ENCODE data around the gene TMPRSS7. TPM values are rescaled to one million over a fixed set of nuclear protein-coding genes. Genes with fewer than 3 reads are reported as not detected.
"Not testable (repeated sequence)": the region's sequence is repeated elsewhere in the genome, so short reads cannot be mapped to it uniquely, and the experiment has no call there.

Gene TMPRSS7
- total RNA-seq, 1 donor from 2014 or later: not detected

GRCh38 chr3:112011376-112011940 lies 23.1 kb upstream of the TMPRSS7 start:
- intact Hi-C loops (cut with DNase I): no loop called here

GRCh38 chr3:112012205-112012992 lies 22.1 kb upstream of the TMPRSS7 start:
- intact Hi-C loops (cut with DNase I): loop anchor here (2.0 kb wide), 1 partner anchor 24 kb away; no protein-coding TSS in a partner anchor
- no peak for DNase-seq (ENCODE audit: low spot score)

More at GRCh38 chr3:112011376-112011940, 23.1 kb upstream of the TMPRSS7 start:
- no peak for DNase-seq (ENCODE audit: low spot score)

- DNase-seq (ENCODE audit: low spot score): peak; percentile 83
Measured at GRCh38 chr3:112013058-112013783, 21.3 kb upstream of the TMPRSS7 start.

GRCh38 chr3:112013784-112014143 lies 20.8 kb upstream of the TMPRSS7 start:
- no peak for DNase-seq (ENCODE audit: low spot score)
- intact Hi-C loops (cut with DNase I): loop anchor here (2.0 kb wide), 1 partner anchor 25 kb away; no protein-coding TSS in a partner anchor

More at GRCh38 chr3:112013058-112013783, 21.3 kb upstream of the TMPRSS7 start:
- intact Hi-C loops (cut with DNase I): loop anchor here (2.0 kb wide), 1 partner anchor 24 kb away; no protein-coding TSS in a partner anchor

- intact Hi-C loops (cut with DNase I): no loop called here
- DNase-seq (ENCODE audit: low spot score): no peak
Measured at GRCh38 chr3:112017091-112017490, 17.4 kb upstream of the TMPRSS7 start.

- intact Hi-C loops (cut with DNase I): no loop called here
Measured at GRCh38 chr3:112018712-112019111, 15.8 kb upstream of the TMPRSS7 start.

GRCh38 chr3:112019716-112020115 lies 14.8 kb upstream of the TMPRSS7 start:
- no peak for DNase-seq (ENCODE audit: low spot score)
- intact Hi-C loops (cut with DNase I): no loop called here

More at GRCh38 chr3:112018712-112019111, 15.8 kb upstream of the TMPRSS7 start:
- DNase-seq (ENCODE audit: low spot score): no peak

- no peak for DNase-seq (ENCODE audit: low spot score)
- intact Hi-C loops (cut with DNase I): no loop called here
Measured at GRCh38 chr3:112020674-112021085, 13.9 kb upstream of the TMPRSS7 start.

- intact Hi-C loops (cut with DNase I): no loop called here
- no peak for DNase-seq (ENCODE audit: low spot score)
Measured at GRCh38 chr3:112027142-112027541, 7.4 kb upstream of the TMPRSS7 start.

GRCh38 chr3:112027826-112028225 lies 6.7 kb upstream of the TMPRSS7 start:
- intact Hi-C loops (cut with DNase I): no loop called here
- no peak for DNase-seq (ENCODE audit: low spot score)

GRCh38 chr3:112030901-112031300 lies 3.6 kb upstream of the TMPRSS7 start:
- DNase-seq (ENCODE audit: low spot score): no peak
- intact Hi-C loops (cut with DNase I): no loop called here

GRCh38 chr3:112032098-112032731 lies 2.3 kb upstream of the TMPRSS7 start:
- intact Hi-C loops (cut with DNase I): no loop called here

GRCh38 chr3:112035241-112035640 lies 705 bp downstream of the TMPRSS7 start:
- no peak for DNase-seq (ENCODE audit: low spot score)
- intact Hi-C loops (cut with DNase I): no loop called here

More at GRCh38 chr3:112032098-112032731, 2.3 kb upstream of the TMPRSS7 start:
- no peak for DNase-seq (ENCODE audit: low spot score)

- intact Hi-C loops (cut with DNase I); DNase-seq (ENCODE audit: low spot score): not testable (repeated sequence)
Measured at GRCh38 chr3:112037194-112037593, 2.7 kb downstream of the TMPRSS7 start.

- no peak for DNase-seq (ENCODE audit: low spot score)
- intact Hi-C loops (cut with DNase I): no loop called here
Measured at GRCh38 chr3:112038863-112039262, 4.3 kb downstream of the TMPRSS7 start.

GRCh38 chr3:112041321-112041720 lies 6.8 kb downstream of the TMPRSS7 start:
- intact Hi-C loops (cut with DNase I): no loop called here
- DNase-seq (ENCODE audit: low spot score): no peak

GRCh38 chr3:112042842-112043280 lies 8.3 kb downstream of the TMPRSS7 start:
- DNase-seq (ENCODE audit: low spot score): no peak
- intact Hi-C loops (cut with DNase I): loop anchor here (1.0 kb wide), 1 partner anchor 373 kb away; no protein-coding TSS in a partner anchor

- DNase-seq (ENCODE audit: low spot score): no peak
- intact Hi-C loops (cut with DNase I): loop anchor here (1.0 to 2.0 kb wide), 2 partner anchors 55 to 373 kb away; no protein-coding TSS in a partner anchor
Measured at GRCh38 chr3:112043621-112044201, 9.2 kb downstream of the TMPRSS7 start.

GRCh38 chr3:112046599-112046998 lies 12.1 kb downstream of the TMPRSS7 start:
- intact Hi-C loops (cut with DNase I): no loop called here
- no peak for DNase-seq (ENCODE audit: low spot score)

Data from cardiac septum (tissue), 1 donor.